ENCODE measurements around the gene MACROD2.

MACROD2 gene

DNA sequence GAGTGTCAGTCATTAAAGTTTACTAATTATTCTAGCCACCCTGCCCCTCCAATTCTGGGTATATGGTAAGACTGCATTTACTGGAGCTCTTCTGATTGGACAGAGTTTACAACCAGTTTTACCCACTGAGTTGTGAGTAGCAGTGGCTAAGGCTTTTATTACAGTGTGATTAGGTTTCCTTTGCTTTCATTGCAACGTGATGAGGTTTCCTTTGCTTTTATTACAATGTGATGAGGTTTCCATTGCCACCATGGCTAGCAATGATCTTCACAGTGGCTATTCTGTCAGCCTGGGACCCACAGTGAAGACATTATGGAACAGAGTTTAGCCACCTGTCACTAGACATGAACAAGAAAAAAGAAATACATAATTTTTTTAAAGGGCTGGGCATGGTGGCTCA lies 1052.3 kb downstream of the MACROD2 start:
- no peak for DNase-seq (ENCODE audit: low read depth)

DNA sequence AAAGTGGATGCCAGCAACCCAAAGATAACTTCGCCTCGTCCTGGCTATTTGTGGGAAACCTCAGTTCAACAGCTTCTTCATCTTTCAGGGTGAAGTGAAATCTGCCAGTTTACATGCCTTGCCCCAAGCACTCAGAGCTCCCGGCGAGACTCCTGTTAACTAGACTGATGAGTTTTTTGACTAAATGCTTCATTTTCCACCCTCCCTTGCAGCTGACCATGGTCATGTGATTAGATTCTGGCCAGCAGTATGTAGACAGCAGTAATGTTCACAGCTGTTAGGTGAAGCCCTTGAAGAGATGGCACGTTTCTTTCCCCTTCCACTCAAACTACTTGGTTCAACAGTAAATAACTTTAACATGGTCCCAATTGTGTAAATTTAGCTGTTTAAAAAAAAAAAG lies 1060.9 kb downstream of the MACROD2 start:
- DNase-seq (ENCODE audit: low read depth), result no peak

DNA sequence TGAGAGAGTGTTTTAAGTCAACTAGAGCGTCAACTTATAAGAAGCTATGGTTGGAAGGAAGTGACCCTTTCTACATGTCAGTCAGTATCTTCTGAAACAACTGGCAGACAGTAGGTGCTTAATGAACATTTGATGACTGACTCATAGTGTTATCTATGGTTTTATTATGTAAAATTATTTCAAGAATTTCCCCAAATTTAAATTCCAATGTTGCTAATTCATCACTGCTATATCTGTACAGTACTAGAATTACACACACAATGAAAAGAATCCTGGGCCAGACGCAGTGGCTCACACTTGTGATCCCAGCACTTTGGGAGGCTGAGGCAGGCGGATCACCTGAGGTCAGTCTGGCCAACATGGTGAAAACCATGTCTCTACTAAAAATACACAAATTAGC lies 1063.5 kb downstream of the MACROD2 start:
- DNase-seq (ENCODE audit: low read depth), result no peak

DNA sequence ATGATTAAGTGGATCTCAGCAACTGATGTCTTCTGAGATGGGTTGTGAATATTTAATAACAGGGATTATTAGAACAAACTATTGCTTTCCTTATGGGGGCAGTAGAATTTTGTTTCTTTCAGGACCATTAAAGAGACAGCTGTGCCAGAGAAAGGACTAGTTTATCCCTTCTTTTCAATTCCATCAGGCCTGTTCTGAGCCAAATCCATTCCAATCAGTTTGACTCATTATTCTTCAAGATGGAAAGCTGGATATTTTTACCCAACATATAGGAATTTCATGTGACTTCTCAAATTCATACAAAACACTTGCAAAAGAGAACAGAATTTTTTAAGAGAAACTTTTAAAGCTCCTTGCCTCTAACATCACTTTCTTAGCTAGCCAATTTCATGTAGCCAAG lies 1064.1 kb downstream of the MACROD2 start:
- no peak for DNase-seq (ENCODE audit: low read depth)

DNA sequence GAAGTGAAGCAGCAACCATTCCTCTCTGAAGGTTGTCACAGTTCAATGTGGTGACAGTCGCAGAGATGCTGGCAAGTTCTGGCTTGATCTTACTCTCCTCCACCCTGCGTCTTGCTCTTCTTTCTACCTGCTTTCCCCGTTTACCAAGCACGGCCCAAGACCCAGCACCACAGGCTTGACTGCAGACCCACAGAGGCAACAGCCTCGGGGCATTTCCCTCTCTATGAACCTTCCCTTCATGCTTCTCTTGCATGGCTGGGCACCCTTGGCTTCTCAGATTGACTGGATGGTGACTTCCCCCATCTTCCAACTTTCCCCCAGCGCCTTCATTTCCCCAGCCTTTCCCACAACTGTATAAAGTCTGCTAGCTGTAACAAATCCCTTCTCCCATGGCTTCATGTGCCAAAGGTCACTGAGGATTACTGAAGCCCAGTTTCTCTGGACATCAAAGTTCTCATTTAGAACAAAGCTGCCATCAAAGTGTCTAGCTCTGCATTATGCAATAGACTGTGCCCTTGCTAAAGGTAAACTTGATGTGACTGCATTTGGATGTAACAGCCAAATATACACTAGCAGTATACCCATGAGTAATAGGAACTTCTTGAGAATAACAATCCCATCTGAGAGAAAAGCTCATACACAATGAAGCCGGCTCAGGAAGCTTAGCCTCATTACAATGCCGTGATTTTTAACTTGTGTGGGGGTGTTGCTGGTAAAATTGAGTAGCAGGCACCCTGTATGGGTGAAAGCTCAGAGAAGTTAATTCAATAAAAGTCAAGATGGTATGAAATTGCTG lies 1065.1 kb downstream of the MACROD2 start:
- no peak for DNase-seq (ENCODE audit: low read depth)

DNA sequence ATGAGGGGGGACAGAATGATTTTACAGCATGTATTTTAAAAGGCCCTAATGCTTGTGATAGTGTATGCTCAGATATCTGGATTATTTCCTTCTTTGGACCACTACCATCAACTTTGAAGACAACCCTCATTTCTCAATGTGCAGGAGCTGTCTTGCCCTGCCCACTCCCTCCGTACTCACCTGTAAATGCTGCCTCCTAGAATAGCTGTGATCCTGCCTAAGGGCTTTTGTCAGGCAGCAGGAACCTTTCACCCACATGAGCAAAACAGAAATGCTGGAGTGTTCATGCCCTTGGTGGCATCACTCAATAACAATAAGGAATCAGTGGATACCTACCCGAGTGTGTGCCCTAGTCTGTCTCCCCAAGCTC lies 1065.7 kb downstream of the MACROD2 start:
- no peak for DNase-seq (ENCODE audit: low read depth)

DNA sequence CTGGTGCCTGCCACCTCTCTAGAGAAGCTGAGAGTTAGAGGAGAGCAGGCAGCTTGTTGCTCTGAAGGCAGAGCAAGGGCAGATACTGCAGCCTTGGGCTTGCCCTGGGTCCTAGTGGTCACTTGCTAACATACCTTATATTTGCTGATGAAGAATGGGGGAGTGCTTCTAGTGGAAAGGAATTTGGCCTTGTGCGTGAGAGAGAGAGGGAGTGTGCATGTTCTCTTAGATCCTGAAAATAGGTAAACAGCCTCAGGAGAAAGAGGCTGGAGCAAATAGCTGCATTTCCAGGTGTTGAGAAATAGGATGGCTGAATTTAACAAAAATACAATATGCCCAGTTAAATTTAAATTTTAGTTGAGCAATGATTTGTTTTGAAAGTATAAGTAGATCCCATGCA lies 1066.6 kb downstream of the MACROD2 start:
- DNase-seq (ENCODE audit: low read depth), result no peak

DNA sequence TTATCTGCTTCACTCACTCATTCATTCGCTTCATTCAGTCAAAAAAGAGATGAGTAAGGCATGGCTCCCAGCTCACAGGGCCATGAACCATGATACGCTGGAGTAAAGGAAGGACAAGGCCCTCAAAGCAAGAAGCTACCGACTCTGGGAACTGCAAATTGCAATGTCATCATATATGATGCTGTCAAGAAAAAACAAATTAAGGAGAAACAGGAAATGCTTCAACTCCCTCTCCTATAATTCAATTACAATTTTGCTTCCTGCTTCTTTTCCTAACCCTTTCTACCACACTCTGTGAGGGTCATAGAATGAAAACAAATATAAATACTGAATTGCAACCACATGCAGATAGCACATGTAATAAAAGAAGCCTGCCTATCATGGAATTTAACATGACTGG lies 1067.8 kb downstream of the MACROD2 start:
- no peak for DNase-seq (ENCODE audit: low read depth)

DNA sequence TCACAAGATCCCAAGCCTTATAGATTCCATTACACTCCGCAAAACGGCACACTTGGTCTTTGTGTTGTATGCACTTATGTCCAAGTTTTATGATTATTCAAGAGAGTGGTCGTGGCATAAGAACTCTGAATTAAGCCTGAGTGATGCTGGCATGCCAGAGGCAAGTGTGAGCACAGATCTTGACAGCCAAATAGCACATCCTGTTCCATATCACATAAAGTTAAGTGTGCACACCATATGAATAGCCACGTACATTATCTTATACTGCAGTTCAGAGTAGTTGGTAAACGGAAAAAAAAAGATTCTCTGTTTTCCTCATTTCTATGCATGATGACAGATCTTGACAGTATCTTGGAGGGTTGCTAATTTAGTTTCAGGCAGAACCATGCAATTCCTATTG lies 1069.4 kb downstream of the MACROD2 start:
- DNase-seq (ENCODE audit: low read depth), result no peak

DNA sequence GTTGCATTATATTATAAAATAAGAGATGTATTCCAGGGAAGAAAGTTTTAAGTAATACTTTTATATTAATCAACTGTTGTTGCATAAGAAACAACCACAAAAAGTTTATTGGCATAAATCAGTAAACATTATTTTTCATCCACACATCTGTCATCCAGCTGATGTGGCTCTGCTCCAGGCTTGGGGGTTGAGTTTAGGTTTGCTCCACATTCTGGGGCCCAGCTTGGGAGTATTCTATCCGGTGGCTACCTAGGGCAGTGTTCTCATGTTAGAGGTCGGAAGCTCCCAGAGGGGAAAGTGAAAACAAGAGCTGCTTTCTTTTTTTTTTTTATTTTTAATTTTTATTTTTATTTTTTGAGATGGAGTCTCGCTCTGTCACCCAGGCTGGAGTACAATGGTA lies 1070.5 kb downstream of the MACROD2 start:
- DNase-seq (ENCODE audit: low read depth), result no peak

DNA sequence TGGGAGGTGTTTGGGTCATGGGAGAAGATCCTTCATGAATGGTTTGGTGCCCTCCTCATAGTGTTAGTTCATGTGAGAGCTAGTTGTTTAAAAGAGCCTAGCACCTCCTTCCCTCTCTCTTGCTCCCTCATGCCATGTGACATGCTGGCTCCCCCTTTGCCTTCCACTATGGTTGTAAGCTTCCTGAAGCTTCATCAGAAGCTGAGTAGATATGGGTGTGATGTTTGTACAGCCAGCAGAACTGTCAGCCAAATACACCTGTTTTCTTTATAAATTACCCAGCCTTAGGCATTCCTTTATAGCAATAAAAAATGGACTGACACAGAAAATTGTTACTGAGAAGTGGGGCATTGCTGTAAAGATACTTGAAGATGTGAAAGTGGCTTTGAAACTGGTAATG lies 1073.2 kb downstream of the MACROD2 start:
- no peak for DNase-seq (ENCODE audit: low read depth)

DNA sequence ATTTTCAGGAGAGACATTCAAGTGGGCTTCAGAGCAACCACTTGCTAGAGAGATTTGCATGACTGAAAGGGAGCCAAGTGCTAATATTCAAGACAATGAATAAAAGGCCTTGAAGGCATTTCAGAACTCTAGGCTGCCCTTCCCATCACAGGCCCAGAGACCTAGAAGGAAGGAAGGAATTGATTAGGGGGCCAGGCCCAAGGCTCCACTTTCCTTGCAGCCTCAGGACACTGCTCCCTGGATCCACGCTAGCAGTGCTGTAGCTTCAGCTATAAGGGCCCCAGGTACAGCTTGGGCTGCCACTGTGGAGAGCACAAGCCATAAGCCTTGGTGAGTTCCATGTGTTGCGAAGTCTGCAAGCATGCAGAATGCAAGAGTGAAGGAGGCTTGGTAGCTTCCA lies 1074.0 kb downstream of the MACROD2 start:
- no peak for DNase-seq (ENCODE audit: low read depth)

DNA sequence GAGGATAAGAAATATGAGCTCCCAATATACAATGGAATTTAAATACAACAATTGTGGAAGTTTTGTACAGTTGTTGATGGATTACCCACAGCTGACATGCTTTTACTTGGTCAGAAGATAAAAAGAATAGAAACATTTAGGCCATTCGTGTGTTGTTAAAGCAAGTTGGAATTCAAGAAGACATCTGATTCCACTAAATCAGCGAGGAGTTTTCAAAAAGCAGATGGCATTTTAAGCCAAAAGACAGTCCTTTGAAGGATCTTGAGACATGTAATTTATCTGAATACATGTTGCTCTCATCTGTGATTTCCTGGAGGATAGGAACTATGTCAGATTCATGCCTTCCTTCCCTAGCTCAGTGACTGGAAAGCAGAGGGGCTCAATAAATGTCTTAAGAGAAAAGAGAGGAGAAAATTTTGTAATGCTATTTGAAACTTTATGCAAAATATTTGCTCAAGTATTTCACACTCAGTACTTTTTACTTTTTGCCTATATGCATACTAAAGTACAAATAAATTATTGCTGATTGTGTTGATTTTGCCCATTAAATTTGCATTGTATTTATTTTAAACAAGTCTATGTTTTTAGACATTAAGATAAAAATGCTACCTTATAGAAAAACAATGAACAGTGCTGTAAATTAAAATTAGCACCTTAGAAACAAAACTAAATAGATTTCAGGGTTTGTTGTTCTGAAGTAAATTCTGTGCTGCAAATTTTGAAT lies 1075.9 kb downstream of the MACROD2 start:
- DNase-seq (ENCODE audit: low read depth), result no peak

DNA sequence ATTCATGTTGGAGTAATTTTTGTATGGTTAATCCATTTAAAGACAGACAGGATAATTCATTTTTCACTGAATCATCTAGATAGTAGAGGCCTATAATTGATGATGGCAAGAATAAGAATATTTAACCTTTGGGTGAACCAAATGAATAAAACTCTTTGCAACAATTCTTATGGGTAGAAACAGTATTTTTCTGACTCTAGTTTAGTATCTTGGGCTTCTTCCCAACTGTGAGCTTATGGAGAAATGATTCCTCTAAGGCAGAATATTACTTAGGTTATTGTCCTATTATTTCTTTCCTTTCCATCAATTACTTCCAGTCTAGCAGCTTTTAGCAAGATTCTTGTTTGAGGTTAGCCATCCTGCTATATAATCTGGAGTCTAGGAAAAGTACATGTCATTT lies 1077.0 kb downstream of the MACROD2 start:
- DNase-seq (ENCODE audit: low read depth), result no peak

DNA sequence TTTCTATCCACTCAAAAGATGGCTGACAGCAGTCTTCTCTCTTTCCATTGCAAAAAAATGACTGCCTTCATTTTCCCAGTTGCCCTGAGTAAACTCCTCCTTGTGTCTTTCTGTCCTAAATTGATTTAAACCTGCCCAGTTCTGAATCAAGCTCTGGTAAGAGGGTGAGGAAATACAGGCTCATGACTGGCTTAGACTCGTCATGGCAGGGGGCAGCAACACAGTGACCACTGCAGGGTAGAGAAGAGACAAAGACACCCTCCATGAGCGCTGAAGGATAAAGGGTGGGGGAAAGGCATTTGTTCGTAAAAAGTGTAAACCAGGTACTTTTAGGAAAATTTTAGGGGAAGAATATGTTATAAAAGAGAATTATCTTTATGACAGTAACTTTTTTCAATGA lies 1080.3 kb downstream of the MACROD2 start:
- no peak for DNase-seq (ENCODE audit: low read depth)

DNA sequence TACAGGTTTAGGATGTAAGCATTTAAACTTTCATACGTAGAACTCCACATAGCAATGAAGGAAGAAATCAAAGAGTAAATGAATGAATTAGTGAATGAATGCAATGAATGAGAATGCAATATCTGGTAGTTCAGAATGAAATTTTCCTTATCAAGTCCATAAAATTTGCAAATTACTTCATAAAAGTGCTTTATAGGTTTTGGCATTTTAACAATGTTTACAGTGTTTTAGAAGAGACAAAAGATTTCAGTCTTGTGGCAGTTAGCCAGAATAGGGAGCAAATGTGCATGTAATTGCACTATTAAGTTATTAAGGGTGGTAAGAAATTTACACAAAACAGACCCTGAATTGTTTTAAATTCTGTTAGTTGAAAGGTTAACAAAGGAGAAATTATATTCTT lies 1081.5 kb downstream of the MACROD2 start:
- no peak for DNase-seq (ENCODE audit: low read depth)

DNA sequence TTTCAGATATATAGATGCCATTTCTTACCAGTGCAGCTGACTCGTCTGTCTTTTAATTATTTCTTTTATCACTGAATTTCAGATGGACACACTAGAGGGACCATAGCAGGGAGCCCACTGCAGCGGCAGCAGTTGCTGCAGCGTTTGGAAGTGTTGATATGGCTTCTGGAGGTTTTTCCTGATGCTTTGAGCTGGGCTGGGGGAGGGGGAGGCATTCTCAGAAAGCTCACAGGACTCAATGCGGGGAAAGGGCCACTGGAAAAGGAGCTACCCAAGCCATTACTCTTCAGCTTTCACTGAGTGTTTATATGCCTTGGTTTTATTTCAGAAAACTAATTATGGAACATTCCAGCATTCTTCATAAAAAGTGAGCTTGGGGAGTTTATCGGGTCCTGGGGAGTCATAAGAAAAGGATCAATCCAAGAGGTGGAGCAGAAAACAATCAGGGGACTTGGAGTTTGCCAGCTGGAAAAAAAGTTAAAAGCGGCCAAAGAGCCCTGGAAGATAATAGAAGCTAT lies 1082.5 kb downstream of the MACROD2 start:
- no peak for DNase-seq (ENCODE audit: low read depth)

DNA sequence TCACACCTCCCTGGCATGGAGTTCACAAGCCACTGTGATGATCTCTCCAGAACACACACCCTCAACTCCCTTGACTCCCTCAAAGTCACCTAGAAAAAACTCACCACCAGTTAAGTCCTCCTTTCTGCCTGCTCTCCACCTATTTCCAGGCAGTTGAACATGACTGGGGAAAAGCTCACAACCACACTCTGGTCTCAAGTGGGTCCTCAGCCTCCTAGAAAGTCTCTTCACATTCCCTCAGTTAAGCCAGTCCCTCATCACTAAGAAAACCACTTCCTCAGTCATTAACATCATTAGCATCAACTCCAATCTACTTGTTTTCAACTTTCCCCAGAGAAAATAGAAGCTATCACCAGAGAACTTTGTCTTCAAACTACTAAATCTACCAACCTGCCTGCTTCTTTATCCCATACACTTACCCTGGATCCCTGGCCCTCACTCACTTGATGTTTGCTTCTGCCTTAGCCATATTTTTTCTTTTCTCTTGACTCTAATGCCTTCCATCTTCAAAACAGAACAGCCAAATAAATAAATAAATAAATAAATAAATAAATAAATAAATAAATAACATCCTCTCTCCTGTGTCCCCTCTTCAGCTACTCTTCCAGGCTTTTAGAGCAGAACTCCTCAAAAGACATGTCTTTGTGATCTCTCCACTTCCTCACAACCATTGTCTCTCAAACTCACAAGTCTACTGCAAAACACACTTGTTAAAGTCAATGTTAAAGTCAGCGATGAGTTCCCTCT lies 1084.5 kb downstream of the MACROD2 start:
- no peak for DNase-seq (ENCODE audit: low read depth)

DNA sequence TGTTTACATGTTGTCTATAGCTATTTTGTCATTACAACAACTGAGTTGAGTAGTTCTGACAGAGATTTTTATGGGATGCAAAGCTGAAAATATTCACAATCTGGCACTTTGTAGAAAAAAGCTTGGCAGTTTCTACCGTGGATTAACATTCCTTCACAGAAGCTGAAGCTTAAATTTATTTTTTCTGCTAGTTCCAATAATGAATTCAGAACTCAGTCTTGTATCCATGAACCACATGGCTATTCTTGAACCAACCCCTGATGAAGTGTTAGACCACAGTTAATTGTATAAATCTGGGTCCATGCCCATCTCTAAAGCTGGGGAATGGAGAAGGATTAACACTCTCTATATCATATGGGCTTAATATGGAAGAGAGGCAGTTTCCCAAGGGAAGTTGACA lies 1085.9 kb downstream of the MACROD2 start:
- no peak for DNase-seq (ENCODE audit: low read depth)

DNA sequence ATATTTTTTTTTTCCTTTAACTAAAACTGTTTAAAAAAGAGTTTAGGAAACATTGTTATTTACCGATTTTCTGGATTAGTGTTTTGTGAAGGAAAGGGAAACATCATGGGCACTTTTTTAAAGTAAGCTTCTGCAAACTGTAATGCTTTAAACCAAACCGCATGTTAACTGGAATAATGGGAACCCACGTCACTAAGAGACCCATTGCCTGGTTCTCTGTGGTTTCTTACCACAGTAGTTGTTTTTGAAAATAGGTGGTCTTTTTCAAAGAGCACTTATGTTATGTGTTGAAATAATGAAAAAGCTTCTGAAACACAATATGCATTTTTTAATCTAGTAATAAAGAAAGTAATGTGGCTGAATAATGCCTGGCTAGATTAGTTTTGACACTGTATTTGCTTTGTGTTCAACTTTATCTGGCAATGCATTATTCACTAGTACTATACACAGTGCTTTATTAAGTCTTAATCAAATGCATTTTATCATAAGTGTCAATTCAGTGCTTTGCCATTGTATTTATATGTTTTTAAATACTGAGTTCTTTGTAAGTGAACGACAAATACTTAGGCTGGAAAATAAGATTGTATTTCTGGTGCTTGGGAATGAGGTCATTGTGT lies 1096.2 kb downstream of the MACROD2 start:
- no peak for DNase-seq (ENCODE audit: low read depth)

DNA sequence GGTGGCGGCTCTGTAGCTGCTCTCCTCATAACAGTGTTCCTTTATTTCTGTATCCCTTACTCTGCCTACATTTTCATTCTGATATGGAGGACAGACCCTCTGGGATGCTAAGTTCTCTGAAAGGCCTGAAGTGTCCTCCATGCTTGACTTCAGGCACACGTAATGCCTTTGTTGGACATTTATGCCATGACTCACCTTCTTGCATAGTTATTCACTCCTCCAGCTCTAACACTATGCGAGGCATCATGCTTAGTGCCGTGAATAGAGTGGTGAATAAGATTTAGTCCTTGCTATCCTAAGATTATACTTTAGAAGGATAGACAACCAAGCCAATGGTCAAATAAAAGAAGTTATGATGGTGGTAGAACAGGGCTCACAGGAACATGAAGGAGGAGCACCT lies 1103.0 kb downstream of the MACROD2 start:
- DNase-seq (ENCODE audit: low read depth), result no peak

DNA sequence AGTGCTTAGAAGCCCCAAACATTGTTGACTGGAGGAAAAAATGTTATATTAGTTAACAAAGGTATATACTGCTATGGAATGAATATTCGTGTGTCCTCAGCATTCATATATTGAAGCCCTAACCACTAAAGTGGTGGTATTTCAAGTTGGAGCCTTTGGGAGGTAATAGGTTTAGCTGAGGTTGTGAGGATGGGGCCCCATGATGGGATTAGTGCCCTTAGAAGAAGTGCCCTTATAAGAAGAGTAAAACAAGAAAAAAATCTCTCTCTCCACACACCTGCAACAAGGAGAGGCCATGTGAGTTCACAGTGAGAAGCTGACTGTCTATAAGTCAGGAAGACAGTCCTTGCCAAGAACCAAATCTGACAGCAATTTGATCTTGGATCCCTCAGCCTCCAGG lies 1103.8 kb downstream of the MACROD2 start:
- DNase-seq (ENCODE audit: low read depth), result no peak

Data from iris pigment epithelial cell (primary cell).